ENCODE results near the gene E2F8.
"Not testable (repeated sequence)": the region's sequence is repeated elsewhere in the genome, so short reads cannot be mapped to it uniquely, and the experiment has no call there.

Gene E2F8

DNA sequence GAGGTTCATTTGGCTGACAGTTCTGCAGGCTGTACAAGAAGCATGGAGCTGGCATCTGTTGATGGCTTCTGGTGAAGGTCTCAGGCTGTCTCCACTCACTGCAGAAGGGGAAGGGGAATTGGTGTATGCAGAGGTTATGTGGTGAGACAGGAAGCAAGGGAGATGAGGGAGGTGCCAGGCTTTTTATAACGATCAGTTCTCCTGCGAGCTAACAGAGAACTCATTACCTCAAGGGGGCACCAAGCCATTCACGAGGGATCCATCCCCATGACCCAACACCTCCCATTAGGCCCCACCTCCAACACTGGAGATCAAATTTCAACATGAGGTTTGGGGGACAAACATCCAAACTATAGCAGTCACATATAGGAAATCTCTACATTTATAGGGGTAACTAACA is 38.7 kb upstream of the E2F8 start:
- no peak overlapping the region for H3K9ac ChIP-seq
- no peaks in the 10 kb centered on the region for H3K9me3 ChIP-seq (replicated peaks in 1 of 11)
- TF ChIP-seq Cebpa-rat (IDR thresholded peaks at IDR 0.05) = no peak
- H3K27ac ChIP-seq = no peak overlapping the region
- H3K27me3 ChIP-seq = no peaks in the 10 kb centered on the region
- H3K36me3 ChIP-seq = no peaks in the 10 kb centered on the region
- peaks cover 0 to 21% (median 12%) of the 10 kb centered on the region in 10 experiments; a peak in 16 of 20 replicates for H3K4me1 ChIP-seq
- 0 out of 22 replicates have a peak overlapping the region, but pooled peaks of 2 of the 11 experiments have one; percentile 12 for H3K4me2 ChIP-seq
- H4K20me1 ChIP-seq = no peaks in the 10 kb centered on the region
- no peak overlapping the region for H3K4me3 ChIP-seq

DNA sequence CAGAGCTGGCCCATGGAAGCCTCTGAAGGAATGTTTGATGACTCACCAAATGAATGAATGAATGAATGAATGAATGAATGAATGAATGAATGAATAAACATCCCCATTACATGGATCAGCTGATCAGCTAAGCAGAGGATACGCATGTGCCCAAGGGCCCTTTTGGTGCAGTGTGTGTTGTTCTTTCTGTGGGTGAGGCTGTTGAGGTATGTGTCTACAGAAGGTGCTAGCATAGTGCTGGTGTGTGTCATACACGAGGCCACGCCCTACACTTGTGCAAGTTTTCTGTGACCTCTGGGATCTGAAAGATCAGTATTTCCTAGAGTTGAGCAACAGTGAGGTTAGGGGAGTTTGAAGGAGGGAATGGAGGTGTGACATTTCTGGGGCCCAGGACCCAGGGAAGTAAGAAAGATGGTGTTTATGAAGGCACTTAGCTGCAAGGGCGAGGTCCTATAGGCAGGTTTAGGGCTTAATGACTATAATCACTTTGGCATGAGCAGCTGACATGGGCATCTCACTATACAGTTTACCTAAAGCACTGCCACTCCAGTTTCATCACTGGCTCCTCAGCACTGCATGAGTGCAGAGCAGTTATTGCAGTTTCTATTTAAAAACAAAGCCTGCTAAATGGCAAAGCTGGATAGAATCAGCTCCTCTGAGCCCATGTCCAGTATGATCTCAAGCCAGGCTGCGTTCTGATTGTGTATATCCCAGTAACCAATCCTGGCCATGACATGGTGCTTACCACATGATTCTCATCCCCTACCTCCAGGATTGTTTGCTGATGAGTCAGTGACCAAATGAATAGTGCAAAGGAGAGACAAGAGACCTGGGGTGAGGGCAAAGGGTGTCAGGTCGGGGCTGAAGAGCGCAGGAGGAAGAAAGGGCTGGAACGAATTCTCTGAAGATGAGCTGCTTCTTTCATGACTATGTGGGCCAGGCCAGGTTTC is 36.4 kb upstream of the E2F8 start:
- no peak overlapping the region for H3K9ac ChIP-seq
- no peak for TF ChIP-seq Cebpa-rat (IDR thresholded peaks at IDR 0.05)
- H3K36me3 ChIP-seq = no peaks in the 10 kb centered on the region
- H3K4me1 ChIP-seq = peaks cover 0 to 10% (median 2%) of the 10 kb centered on the region in 10 experiments; a peak in 5 of 20 replicates
- H3K27ac ChIP-seq = no peak overlapping the region
- H3K9me3 ChIP-seq (replicated peaks in 1 of 11) = no peaks in the 10 kb centered on the region
- no peaks in the 10 kb centered on the region for H4K20me1 ChIP-seq
- H3K27me3 ChIP-seq = no peaks in the 10 kb centered on the region
- H3K4me2 ChIP-seq = no peak overlapping the region
- no peak overlapping the region for H3K4me3 ChIP-seq

DNA sequence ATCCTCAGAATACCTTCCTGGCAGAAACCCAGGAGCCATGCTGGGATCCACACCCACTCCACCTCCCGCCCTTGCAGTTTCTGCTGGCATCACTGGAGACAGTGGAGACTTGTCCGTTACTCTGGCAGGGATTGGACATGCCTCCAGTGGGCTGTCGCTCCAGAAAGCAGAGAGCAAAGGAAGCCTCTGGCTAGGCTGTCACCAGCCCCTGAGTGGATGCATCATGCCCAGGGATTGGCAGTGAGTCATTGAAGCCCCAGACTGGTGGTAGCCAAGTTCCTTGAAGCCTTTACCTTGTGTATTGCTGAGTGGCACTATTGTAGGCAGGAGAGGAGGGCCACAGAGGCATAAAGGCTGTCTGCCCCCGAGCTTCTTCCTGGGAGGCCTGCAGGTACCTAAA is 34.8 kb upstream of the E2F8 start:
- Histone ChIP-seq H3K27ac (no peak overlapping the region), H3K36me3 (no peaks in the 10 kb centered on the region), H3K4me3 (no peak overlapping the region), H4K20me1 (no peaks in the 10 kb centered on the region), H3K27me3 (no peaks in the 10 kb centered on the region), H3K4me2 (no peak overlapping the region), H3K9me3 (replicated peaks in 1 of 11) (no peaks in the 10 kb centered on the region; a peak in 1 of 22 replicates), H3K4me1 (peaks cover 0 to 6% (median 2%) of the 10 kb centered on the region in 10 experiments; a peak in 5 of 20 replicates), H3K9ac (no peak overlapping the region)
- TF ChIP-seq Cebpa-rat (IDR thresholded peaks at IDR 0.05) = no peak

DNA sequence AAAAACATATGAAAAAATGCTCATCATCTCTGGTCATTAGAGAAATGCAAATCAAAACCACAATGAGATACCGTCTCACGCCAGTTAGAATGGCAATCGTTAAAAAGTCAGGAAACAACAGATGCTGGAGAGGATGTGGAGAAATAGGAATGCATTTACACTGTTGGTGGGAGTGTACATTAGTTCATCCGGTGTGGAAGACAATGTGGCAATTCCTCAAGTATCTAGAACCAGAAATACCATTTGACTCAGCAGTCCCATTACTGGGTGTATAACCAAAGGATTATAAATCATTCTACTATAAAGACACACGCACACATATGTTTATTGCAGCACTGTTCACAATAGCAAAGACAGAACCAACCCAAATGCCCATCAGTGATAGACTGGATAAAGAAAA is 32.5 kb upstream of the E2F8 start:
- not testable (repeated sequence) for H3K27me3 ChIP-seq; H3K36me3 ChIP-seq; H3K9ac ChIP-seq; H3K4me3 ChIP-seq; H4K20me1 ChIP-seq; H3K9me3 ChIP-seq (replicated peaks in 1 of 11); H3K27ac ChIP-seq; H3K4me2 ChIP-seq; H3K4me1 ChIP-seq

DNA sequence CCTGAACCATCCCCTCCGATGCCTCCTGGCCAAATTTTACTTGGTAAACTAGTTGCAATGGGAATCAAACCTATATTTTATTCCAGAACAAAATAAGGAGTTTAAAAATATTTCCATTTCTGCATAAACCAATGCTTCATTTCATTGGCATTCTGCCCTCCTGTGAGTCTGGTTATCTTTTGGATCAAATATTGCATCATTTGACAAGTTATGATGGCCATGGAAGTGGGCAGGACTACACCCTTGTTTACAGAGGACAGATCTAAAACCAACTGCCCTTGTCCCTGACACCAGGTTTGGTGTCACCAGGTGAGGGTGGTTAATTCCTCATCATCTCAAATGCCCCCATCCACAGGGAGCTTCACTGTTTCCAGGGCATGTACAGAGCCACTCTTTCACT is 28.2 kb upstream of the E2F8 start:
- no peak overlapping the region for H3K27ac ChIP-seq
- no peaks in the 10 kb centered on the region for H3K27me3 ChIP-seq

DNA sequence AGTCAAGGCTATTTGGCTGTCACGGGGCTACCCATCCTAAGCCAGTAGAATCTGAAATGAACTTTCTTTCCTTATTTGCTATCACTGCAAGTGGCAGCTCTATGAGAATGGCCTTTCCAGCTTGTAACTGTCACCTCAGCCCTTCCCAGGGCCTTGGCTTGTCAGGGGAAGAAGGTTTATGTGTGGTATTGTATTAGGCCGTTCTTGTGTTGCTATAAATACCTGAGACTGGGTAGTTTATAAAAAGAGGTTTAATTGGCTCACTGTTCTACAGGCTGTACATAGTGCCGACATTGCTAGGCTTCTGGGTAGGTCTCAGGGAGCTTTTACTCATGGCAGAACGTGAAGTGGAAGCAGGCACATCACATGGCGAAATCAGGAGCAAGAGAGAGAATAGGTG is 26.8 kb upstream of the E2F8 start:
- H3K9ac ChIP-seq = no peak overlapping the region
- no peak for TF ChIP-seq Cebpa-rat (IDR thresholded peaks at IDR 0.05)
- H3K4me3 ChIP-seq = no peak overlapping the region
- no peaks in the 10 kb centered on the region; a peak in 1 of 22 replicates for H3K9me3 ChIP-seq (replicated peaks in 1 of 11)
- no peaks in the 10 kb centered on the region for H3K36me3 ChIP-seq
- no peak overlapping the region for H3K4me2 ChIP-seq
- no peaks in the 10 kb centered on the region for H3K27me3 ChIP-seq
- no peak overlapping the region for H3K27ac ChIP-seq
- no peaks in the 10 kb centered on the region for H3K4me1 ChIP-seq
- no peaks in the 10 kb centered on the region for H4K20me1 ChIP-seq

More for the DNA sequence above, 28.2 kb upstream of the E2F8 start:
- no peak overlapping the region for H3K9ac ChIP-seq
- no peak overlapping the region for H3K4me3 ChIP-seq
- no peaks in the 10 kb centered on the region; a peak in 1 of 22 replicates for H3K9me3 ChIP-seq (replicated peaks in 1 of 11)
- H3K36me3 ChIP-seq = no peaks in the 10 kb centered on the region
- no peak overlapping the region for H3K4me2 ChIP-seq
- H3K4me1 ChIP-seq = no peaks in the 10 kb centered on the region
- no peak for TF ChIP-seq Cebpa-rat (IDR thresholded peaks at IDR 0.05)
- H4K20me1 ChIP-seq = no peaks in the 10 kb centered on the region

DNA sequence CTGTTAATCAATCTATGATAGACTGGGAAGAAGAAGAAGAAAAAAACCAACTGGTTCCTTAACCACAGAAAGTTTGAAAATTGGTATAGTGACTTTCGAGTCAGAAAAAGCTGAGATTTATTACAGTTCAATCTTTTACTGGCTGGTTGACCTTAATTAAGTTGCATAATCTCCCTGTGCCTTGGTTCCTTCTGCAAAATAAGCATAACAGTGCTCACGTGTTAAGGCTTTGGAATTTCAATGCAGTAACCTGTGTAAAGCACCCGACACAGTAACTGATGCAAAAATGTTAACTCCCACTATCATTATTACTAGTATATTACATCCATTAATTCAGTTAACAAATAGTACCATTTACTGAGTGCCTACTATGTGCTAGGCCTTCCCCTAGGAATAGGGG is 22.6 kb upstream of the E2F8 start:
- no peak overlapping the region for H3K4me3 ChIP-seq
- H3K4me2 ChIP-seq = no peak overlapping the region
- H3K36me3 ChIP-seq = no peaks in the 10 kb centered on the region
- H3K27ac ChIP-seq = no peak overlapping the region
- H3K4me1 ChIP-seq = peaks cover 9 to 14% (median 12%) of the 10 kb centered on the region in 10 experiments
- H3K9ac ChIP-seq = no peak overlapping the region
- H3K9me3 ChIP-seq (replicated peaks in 1 of 11) = no peaks in the 10 kb centered on the region
- no peaks in the 10 kb centered on the region for H3K27me3 ChIP-seq
- TF ChIP-seq Cebpa-rat (IDR thresholded peaks at IDR 0.05) = no peak
- no peaks in the 10 kb centered on the region; a peak in 1 of 22 replicates for H4K20me1 ChIP-seq

DNA sequence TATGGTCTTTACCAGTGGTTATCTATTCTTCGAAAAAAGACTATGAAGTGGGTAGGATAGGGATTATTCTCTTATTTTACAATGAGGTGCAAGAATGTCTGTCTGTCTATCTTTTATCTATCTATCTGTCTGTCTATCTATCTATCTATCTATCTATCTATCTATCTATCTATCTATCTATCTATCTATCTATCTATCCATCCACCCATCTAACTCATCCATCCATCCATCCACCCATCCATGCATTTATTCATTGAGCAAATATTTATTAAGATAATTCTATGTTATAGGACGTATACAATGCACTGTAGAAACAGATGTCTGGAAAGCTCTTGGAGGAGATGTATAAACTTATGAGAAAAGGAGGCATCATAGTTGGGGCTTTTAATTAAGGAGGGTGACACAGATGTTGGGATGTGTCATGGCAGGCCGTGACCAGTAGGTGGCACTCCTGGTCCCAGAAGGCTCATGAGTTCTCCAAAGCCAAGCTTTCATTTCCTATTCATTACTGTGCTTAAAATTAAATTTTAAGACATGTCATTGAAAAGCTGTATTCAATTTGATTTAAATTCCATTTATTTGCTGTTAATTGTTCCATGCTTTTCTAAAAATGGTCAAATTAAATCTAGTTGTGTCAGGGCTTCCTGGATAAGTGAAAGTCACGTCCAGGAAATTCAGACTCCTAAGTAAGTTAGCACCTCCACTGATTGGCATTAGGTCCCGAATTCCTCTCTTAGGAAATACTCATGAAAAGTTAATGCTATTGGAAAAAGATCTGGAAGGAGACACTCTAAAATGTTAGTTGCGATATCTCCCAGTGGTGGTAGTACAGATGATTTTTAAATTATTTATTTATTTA is 19.0 kb upstream of the E2F8 start:
- Histone ChIP-seq H3K4me3 (no peak overlapping the region), H3K27me3 (no peaks in the 10 kb centered on the region), H3K4me1 (peaks cover 15 to 21% (median 20%) of the 10 kb centered on the region in 10 experiments), H3K27ac (peak overlapping the region in 7 of 11 experiments; percentile 21 to 61 (median 55); a peak in 12 of 22 replicates), H3K9ac (peak overlapping the region in 4 of 11 experiments; percentile 1 to 53 (median 49); a peak in 4 of 22 replicates), H3K36me3 (no peaks in the 10 kb centered on the region), H3K9me3 (replicated peaks in 1 of 11) (peaks cover 0 to 8% (median 4%) of the 10 kb centered on the region in 11 experiments; a peak in 12 of 22 replicates), H4K20me1 (no peaks in the 10 kb centered on the region; a peak in 1 of 22 replicates), H3K4me2 (peak overlapping the region; percentile 10 to 80 (median 63); a peak in 19 of 22 replicates)
- TF ChIP-seq Cebpa-rat (IDR thresholded peaks at IDR 0.05) = no peak

Measured in BLaER1 treated with 17β-estradiol and CSF1 and Interleukin-3, amounts not matched to agents 10 nM and 100 nM (cell line).